Measurements from ENCODE around the gene TP63.

GRCh38 chr3:189941125-189941524 is 309.9 kb downstream of the TP63 start:
- TF ChIP-seq CTCF (IDR thresholded peaks at IDR 0.05) = no peak
- TF ChIP-seq POLR2A (IDR thresholded peaks at IDR 0.05; ENCODE audit: low read length) = no peak

Data from A549 (cell line).